NCI-H2081 treated with DMSO at 0.1 percent for 48 hours (cell line): Measurements from ENCODE around the gene PGRMC2.

Source experiments
- DNase-seq: peaks from one replicate; lab custom pipeline; 2025; lab: John Stamatoyannopoulos, UW

PGRMC2 gene

DNA sequence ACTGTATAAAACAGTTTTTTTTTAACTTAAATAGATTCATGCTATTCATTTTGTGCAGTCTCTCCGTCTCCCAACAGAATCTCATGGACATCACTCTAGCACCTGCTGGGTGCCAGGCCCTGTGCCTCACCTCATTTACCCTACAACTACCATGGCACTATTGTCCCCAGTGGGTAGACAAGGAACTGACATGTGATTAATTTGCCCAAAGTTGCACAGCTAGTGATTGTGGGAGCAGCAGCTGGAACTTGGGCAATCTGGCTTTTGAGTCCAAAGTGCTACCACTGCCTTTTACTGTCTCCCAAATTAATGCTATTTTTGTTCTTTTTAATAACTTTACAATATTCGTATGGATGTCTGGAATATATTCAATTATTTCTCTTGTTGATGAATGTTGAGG is 11.2 kb upstream of the PGRMC2 start:
- no peak for DNase-seq

DNA sequence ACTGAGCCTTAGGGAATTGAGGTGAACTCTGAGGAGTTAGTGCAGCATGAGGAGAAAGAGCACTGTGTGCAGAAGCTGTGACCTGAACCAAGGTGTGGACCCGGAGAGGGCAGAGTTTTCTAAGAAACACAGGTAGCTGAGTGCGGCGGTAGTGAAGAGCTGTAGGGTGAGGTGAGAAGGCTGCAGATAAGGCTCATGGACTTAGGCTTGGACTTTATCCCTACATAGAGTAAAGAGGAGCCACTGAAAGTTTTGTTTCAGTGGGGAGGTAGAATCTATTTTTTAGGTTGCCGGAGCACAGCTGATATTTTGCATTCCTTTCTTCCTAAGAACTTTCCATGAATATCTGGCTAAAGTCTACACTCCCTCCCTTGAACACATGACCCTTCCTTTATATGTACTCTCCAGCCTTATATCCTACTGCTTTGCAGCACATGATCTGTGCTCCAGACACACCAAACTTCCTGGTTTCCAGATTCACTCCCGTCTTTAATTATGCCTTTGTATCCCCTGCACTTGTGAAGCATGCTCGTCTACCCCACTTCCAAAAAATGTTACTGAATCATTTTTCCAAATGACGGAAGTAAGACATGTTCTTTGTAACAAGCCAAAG is 10.6 kb upstream of the PGRMC2 start:
- no peak for DNase-seq

DNA sequence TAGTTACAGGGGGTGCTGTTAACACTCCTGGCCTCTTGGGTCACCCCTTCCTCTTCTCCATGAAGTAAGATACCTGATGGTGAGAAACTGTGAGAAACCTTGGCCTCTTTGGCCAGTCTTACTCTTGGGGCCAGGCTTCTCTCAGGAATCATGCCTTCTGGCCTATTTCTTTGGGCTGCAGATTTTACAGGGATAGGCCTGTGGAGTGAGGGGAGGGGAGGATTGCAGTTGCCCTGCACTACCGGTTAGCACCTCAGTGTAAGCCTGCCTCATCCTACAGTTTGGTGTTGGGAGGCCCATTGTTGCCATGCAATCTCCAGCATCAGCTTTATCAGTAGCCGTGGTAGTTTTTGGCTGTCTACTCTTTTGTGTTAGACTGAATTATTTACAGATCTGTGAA is 7.6 kb upstream of the PGRMC2 start:
- no peak for DNase-seq

DNA sequence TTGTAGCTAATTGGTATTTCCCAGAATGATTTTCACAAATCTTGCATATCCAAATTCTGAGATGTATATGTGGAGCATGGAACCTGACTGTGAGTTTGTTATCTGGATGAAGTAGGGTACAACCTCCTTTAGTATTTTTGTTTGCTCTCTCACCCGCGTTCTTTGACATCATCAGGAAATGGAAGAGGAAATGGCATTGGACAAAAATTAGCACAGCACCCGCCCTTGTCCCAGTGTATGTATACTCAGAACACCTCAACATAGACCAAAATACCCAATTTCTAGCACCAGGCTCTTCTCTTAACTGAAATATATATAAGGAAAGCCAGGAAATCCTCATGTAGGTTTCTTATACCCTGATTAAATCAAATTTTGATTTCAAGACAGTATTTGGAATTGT is 6.9 kb upstream of the PGRMC2 start:
- DNase-seq = no peak

- no peak for DNase-seq
These were observed 4.7 kb upstream of the PGRMC2 start for GRCh38 chr4:128292349-128292748.

GRCh38 chr4:128291096-128291495 is 3.5 kb upstream of the PGRMC2 start:
- no peak for DNase-seq

DNA sequence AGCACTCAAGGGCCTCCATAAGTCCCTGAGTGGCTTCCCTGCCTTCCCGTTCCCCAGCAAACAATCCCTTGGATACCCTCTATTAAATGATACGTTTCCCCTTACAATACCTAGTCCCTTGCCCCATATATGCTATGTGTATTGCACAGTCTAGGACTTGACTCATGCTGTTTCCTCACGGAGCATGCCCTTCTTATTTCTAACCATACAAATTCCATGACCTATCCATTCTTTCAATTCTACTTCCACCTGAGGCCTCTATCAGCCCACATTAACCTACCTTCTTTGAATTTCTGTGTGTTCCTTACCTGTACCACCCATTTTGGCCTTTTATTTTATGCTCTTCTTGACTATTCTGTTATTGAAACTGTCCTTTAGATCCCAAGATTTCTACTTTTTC is 2.9 kb upstream of the PGRMC2 start:
- no peak for DNase-seq

GRCh38 chr4:128289523-128290158 is 2.0 kb upstream of the PGRMC2 start:
- no peak for DNase-seq

DNA sequence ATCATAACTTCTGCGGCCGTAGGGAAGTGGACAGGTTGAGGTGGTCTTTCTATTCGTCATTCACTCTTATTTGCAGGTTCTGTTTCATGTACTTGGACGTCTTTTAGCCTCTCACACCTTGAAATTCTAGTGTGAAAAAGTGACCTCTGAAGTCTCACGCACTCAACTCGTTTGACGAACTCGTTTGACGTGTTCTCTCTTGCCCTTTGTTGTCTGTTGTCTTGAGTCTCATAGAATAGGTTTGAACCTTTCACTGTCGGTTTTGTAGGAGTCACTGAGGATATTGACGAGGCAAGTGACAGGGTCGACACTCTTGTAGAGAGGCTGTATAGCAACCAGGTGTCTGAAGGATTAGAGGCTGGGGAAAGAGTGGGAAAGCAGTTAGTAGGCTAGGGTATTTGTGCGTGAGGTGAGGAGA is 1.1 kb upstream of the PGRMC2 start:
- no peak for DNase-seq

GRCh38 chr4:128287871-128288688 is 467 bp upstream of the PGRMC2 start:
- peak; percentile 87 for DNase-seq

- DNase-seq = no peak
These were observed 1.0 kb downstream of the PGRMC2 start for GRCh38 chr4:128286474-128287058.

DNA sequence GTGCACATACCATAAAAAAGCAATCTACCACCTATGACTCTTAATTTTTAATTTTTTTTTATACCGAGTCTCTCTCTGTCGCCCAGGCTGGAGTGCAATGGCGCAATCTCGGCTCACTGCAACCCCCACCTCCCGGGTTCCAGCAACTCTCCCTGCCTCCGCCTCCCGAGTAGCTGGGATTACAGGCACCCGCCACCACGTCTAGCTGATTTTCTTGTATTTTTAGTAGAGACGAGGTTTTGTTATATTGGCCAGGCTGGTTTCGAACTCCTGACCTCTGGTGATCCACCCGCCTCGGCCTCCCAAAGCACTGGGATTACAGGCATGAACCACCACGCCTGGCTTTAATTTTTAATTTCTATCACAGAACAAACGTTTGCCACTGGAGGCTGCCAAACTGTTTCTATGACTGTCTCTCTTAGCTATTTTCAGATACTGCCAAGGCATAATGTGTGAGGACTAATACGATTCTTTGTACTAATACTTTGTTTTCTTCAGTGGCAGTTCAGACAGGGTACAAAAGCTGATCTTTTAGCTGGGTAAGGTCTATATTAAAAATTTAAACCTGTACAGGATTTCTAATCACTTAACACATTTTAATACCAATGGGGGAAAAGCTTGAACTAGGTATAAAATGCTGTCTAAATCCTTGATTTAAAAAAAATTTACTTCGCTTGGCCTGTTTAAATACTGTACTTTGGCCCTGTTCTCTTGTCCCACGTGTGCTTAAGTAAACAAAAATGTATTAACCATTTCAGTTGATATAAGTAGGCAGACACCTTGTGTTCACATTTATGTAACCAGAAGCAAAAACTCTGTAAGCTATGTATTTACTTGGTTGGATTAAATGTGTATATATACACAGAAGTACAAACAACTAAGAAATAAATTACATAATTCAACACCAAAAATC is 2.3 kb downstream of the PGRMC2 start:
- no peak for DNase-seq

GRCh38 chr4:128284317-128284716 is 3.3 kb downstream of the PGRMC2 start:
- DNase-seq = no peak

DNA sequence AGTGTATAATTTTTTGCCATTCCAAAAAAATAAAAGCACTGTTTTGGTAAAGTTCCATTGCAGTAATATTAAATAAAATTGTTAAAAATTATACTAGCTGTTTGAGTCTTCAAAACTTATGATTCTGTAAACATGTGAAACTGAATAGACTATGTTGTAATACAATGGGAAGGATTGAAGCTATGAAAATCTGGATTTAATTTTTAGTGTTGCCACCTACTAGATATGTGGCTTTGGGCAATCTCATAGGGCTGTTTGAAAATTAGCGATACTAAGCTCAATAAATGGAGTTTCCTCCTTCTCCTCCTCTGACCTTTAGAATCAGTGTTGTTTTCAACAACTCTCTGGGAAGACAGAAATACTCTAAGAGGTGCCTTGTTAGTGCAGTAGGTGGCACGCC is 4.5 kb downstream of the PGRMC2 start:
- no peak for DNase-seq

DNA sequence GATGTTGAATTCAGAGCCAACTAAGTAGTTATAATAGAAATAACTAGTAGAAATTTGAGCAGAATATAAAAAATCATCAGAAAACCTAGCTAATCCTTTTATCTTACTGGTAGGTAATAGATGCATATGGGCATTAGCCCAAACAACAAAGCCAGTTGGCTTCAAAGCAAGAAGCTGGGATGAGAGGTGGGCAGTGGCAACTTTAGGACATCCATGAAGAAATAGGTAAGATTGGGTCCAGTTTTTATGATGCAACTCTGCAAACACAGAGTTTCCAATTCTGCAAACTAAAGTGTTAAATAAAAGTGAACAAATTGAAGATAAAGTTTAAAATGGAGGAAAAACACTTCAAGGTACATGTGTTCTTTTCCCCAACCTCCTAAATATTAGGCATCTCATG is 5.1 kb downstream of the PGRMC2 start:
- no peak for DNase-seq

GRCh38 chr4:128281354-128281753 is 6.3 kb downstream of the PGRMC2 start:
- DNase-seq = no peak

GRCh38 chr4:128279624-128280225 is 7.9 kb downstream of the PGRMC2 start:
- no peak for DNase-seq

DNA sequence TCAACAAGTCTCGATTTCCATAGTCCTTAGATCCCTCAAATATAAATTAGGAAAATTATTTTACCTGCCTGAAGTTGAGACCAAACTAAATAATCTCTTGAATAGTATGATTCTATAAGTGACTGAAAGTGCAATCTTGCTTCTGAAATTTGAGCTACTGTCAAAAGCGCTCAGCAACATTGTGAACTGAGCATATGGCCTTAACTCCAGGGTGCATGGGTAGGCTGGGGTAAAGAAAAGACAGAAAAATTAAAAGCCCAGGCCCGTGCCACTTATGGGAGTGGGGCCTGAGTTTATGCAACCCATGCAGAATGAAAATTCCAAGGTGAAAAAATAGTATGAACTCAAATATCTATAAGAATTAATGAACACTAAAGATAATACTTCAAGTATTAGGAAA is 9.8 kb downstream of the PGRMC2 start:
- no peak for DNase-seq

GRCh38 chr4:128275346-128275745 is 12.3 kb downstream of the PGRMC2 start:
- DNase-seq = no peak

DNA sequence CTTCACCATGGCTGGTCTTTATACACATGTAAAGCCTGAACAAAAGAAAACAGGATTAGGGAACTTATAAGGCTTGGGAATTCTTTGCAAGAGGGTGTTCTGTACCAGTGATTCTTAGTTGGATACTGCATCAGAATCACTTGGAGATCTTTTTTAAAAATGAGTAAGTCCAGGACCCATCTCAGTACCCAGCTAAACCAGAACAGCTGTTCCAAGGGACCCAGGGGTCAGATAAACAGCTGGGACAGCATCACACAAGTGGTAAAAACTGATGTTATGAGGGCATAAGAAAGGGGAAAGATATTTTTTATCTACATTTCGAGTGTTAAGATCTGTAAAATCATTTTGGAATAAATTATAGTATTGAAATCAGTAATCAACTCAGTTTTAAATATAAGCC is 16.1 kb downstream of the PGRMC2 start:
- DNase-seq = no peak

- DNase-seq = no peak
These were observed 18.6 kb downstream of the PGRMC2 start for GRCh38 chr4:128268970-128269369.
